ENCODE measurements around the gene CDKAL1. TPM values are rescaled to one million over a fixed set of nuclear protein-coding genes. Genes with fewer than 3 reads are reported as not detected.

Gene CDKAL1
- total and polyA plus RNA-seq, 2 of the 13 experiments (the other 11 are each of a cell fraction or from before 2014, with no cell fraction given): 9.5 to 27.7 TPM

- no TSS peak for BruUV-seq (replicated peaks)
- H3K9ac ChIP-seq (ENCODE audit: insufficient read depth, low read depth, low read length): no peak overlapping the region
- H3K27ac ChIP-seq (ENCODE audit: extremely low read length, insufficient read depth, low read length): no peak overlapping the region
- peaks cover 60% of the 10 kb centered on the region for H3K79me2 ChIP-seq (ENCODE audit: insufficient read depth, low read length)
- intact Hi-C loops (cut with micrococcal nuclease; ENCODE audit: unreplicated experiment): no loop called here
- peaks cover 54% of the 10 kb centered on the region for H3K4me1 ChIP-seq (ENCODE audit: insufficient read depth, low read length)
- peaks cover 0 to 4% of the 10 kb centered on the region in 2 experiments; a peak in 1 of 5 replicates for H3K27me3 ChIP-seq (ENCODE audit: control insufficient read depth in 1 of 2, insufficient read depth in 2 of 2, low read length in 2 of 2)
- in situ Hi-C loops (cut with HindIII; ENCODE audit: extremely low pct_ligation_motif_present, low pct_unique_long_range_greater_than_20kb): no loop called here
- DNase-seq (ENCODE audit: low spot score) (no peak), FAIRE-seq (no peak), ATAC-seq (no peak)
- no peak overlapping the region for H3K4me3 ChIP-seq (replicated peaks in 1 of 3; ENCODE audit: insufficient read depth in 1 of 3, low read depth in 2 of 3, low read length in 3 of 3)
- no peaks in the 10 kb centered on the region for H4K20me1 ChIP-seq (ENCODE audit: insufficient read depth, low read length)
- no peak overlapping the region for H2AFZ ChIP-seq (ENCODE audit: low read length)
- H3K9me3 ChIP-seq (ENCODE audit: low read length): no peaks in the 10 kb centered on the region
- peaks cover 0 to 12% of the 10 kb centered on the region in 2 experiments; a peak in 4 of 5 replicates for H3K36me3 ChIP-seq (replicated peaks in 1 of 2; ENCODE audit: control insufficient read depth in 1 of 2, insufficient read depth in 2 of 2, low read length in 2 of 2)
- H3K4me2 ChIP-seq (ENCODE audit: low read depth, low read length): no peak overlapping the region
- TF ChIP-seq ZNF704 (CRISPR knock-in tag; IDR thresholded peaks at IDR 0.05; ENCODE audit: borderline replicate concordance): no peak
- TF ChIP-seq ZNF678 (CRISPR knock-in tag; IDR thresholded peaks at IDR 0.05): no peak
- TF ChIP-seq ZNF670 (CRISPR knock-in tag; IDR thresholded peaks at IDR 0.05; ENCODE audit: borderline replicate concordance): no peak
- TF ChIP-seq POLR2AphosphoS2 (IDR thresholded peaks at IDR 0.05; ENCODE audit: low read depth, low read length): no peak
- no peak for TF ChIP-seq LCORL (IDR thresholded peaks at IDR 0.05)
- TF ChIP-seq LCORL (CRISPR knock-in tag; IDR thresholded peaks at IDR 0.05): no peak
- no peak for TF ChIP-seq ZNF781 (CRISPR knock-in tag; IDR thresholded peaks at IDR 0.05; ENCODE audit: borderline replicate concordance, not compliant biosample characterization)
- TF ChIP-seq ZNF550 (CRISPR knock-in tag; IDR thresholded peaks at IDR 0.05; ENCODE audit: borderline replicate concordance): no peak
- no peak for TF ChIP-seq FOXM1 (CRISPR knock-in tag; IDR thresholded peaks at IDR 0.05)
- TF ChIP-seq ZSCAN29 (CRISPR knock-in tag; conservative IDR thresholded peaks at IDR 0.05): no peak
- POLR2A ChIA-PET: no interaction called here
- WGBS (ENCODE audit: low lambda C conversion rate): 97% methylated on average over 2 of the region's 2 CpGs
- CTCF ChIA-PET (ENCODE audit: low intra/inter-chr PET ratio, low total read pairs): no interaction called here
Measured at GRCh38 chr6:20539387-20539786, 5.1 kb downstream of the CDKAL1 start.
